SHP77 (cell line): ENCODE results near the gene KHDC1.
"Not testable (repeated sequence)": the region's sequence is repeated elsewhere in the genome, so short reads cannot be mapped to it uniquely, and the experiment has no call there.

Experiments
- DNase-seq, 2 experiments: peaks; one replicate each; lab custom pipeline; 2025; lab: John Stamatoyannopoulos, UW

Gene KHDC1

GRCh38 chr6:73250016-73250415 is 13.0 kb downstream of the KHDC1 start:
- no peak for DNase-seq

GRCh38 chr6:73248192-73248903 is 14.6 kb downstream of the KHDC1 start:
- no peak for DNase-seq

GRCh38 chr6:73242001-73242400 is 21.0 kb downstream of the KHDC1 start:
- DNase-seq, result no peak

GRCh38 chr6:73240730-73241129 is 22.3 kb downstream of the KHDC1 start:
- DNase-seq, result no peak

GRCh38 chr6:73236144-73236750 is 26.7 kb downstream of the KHDC1 start:
- no peak for DNase-seq

GRCh38 chr6:73234733-73235132 is 28.3 kb downstream of the KHDC1 start:
- DNase-seq, result no peak

GRCh38 chr6:73233971-73234370 is 29.0 kb downstream of the KHDC1 start:
- DNase-seq, result not testable (repeated sequence)

- DNase-seq, result no peak
Measured at GRCh38 chr6:73233048-73233447, 29.9 kb downstream of the KHDC1 start.

- DNase-seq, result no peak
Measured at GRCh38 chr6:73231986-73232391, 31.0 kb downstream of the KHDC1 start.

- DNase-seq, result no peak
Measured at GRCh38 chr6:73227606-73228255, 35.3 kb downstream of the KHDC1 start.

- no peak for DNase-seq
Measured at GRCh38 chr6:73225396-73225795, 37.6 kb downstream of the KHDC1 start, which contains the start of gene KHDC1L. Gene KHDC1L (minus strand): TSS chr6:73225496. CDS start chr6:73225408, 88 bp downstream.

GRCh38 chr6:73216859-73217258 is 46.1 kb downstream of the KHDC1 start:
- no peak for DNase-seq

GRCh38 chr6:73209117-73209516 is 53.9 kb downstream of the KHDC1 start:
- DNase-seq, result no peak

GRCh38 chr6:73207221-73207837 is 55.7 kb downstream of the KHDC1 start:
- DNase-seq, result no peak

- no peak for DNase-seq
Measured at GRCh38 chr6:73204252-73204651, 58.7 kb downstream of the KHDC1 start.

GRCh38 chr6:73203098-73203497 is 59.9 kb downstream of the KHDC1 start:
- no peak for DNase-seq

- no peak for DNase-seq
Measured at GRCh38 chr6:73200735-73201134, 62.3 kb downstream of the KHDC1 start.

GRCh38 chr6:73200247-73200646 is 62.7 kb downstream of the KHDC1 start:
- DNase-seq, result no peak

- DNase-seq, result no peak
Measured at GRCh38 chr6:73194744-73195143, 68.3 kb downstream of the KHDC1 start.

GRCh38 chr6:73193302-73193701 is 69.7 kb downstream of the KHDC1 start:
- DNase-seq, result not testable (repeated sequence)
